Osteocyte (in vitro differentiated cells): ENCODE measurements around the gene AOX1. TPM values are rescaled to one million over a fixed set of nuclear protein-coding genes. Genes with fewer than 3 reads are reported as not detected.

Experiments
- DNase-seq: peaks from one replicate; pipeline ENCODE4 v3.0.0; 2021; ENCODE audit warnings: mixed read lengths; ENCODE audit not compliant: unreplicated experiment; ENCODE audit errors: extremely low spot score
- H3K27ac Mint-ChIP-seq: one replicate; pipeline ENCODE4 v1.8.0; 2021; ENCODE audit warnings: mild to moderate bottlenecking, mixed read lengths; ENCODE audit not compliant: unreplicated experiment
- H3K27me3 Mint-ChIP-seq: one replicate; pipeline ENCODE4 v1.8.0; 2021; ENCODE audit warnings: mixed read lengths; ENCODE audit not compliant: unreplicated experiment
- H3K36me3 Mint-ChIP-seq: one replicate; pipeline ENCODE4 v1.8.0; 2021; ENCODE audit warnings: mixed read lengths; ENCODE audit not compliant: unreplicated experiment
- H3K4me1 Mint-ChIP-seq: one replicate; pipeline ENCODE4 v1.8.0; 2021; ENCODE audit warnings: mixed read lengths; ENCODE audit not compliant: unreplicated experiment
- H3K4me3 Mint-ChIP-seq: one replicate; pipeline ENCODE4 v1.8.0; 2021; ENCODE audit warnings: mild to moderate bottlenecking, moderate library complexity, mixed read lengths; ENCODE audit not compliant: unreplicated experiment
- H3K9me3 Mint-ChIP-seq: one replicate; pipeline ENCODE4 v1.8.0; 2021; ENCODE audit warnings: mixed read lengths; ENCODE audit not compliant: unreplicated experiment
- total RNA-seq: library from RNA; stranded (reverse); gene quantifications from 2 replicates; pipeline ENCODE4 v1.2.1, GENCODE V29; 2021
- TF ChIP-seq, protein P1 (sequence below): fragments of 200-600 bp; sonication (generic); IDR thresholded peaks from 2 replicates; pipeline ENCODE4 v1.5.0; 2021; ENCODE audit warnings: antibody characterized with exemption, mild to moderate bottlenecking, moderate library complexity

AOX1 gene
- total RNA-seq, 1 donor from 2014 or later = 1.7 TPM

GRCh38 chr2:200649724-200650123 is 63.9 kb downstream of the AOX1 start:
- no peak overlapping the region for H3K4me3 Mint-ChIP-seq
- no peaks in the 10 kb centered on the region for H3K4me1 Mint-ChIP-seq
- DNase-seq = no peak
- no peaks in the 10 kb centered on the region for H3K9me3 Mint-ChIP-seq
- no peak overlapping the region for H3K27ac Mint-ChIP-seq
- no peaks in the 10 kb centered on the region for H3K27me3 Mint-ChIP-seq
- TF ChIP-seq, protein P1, sequence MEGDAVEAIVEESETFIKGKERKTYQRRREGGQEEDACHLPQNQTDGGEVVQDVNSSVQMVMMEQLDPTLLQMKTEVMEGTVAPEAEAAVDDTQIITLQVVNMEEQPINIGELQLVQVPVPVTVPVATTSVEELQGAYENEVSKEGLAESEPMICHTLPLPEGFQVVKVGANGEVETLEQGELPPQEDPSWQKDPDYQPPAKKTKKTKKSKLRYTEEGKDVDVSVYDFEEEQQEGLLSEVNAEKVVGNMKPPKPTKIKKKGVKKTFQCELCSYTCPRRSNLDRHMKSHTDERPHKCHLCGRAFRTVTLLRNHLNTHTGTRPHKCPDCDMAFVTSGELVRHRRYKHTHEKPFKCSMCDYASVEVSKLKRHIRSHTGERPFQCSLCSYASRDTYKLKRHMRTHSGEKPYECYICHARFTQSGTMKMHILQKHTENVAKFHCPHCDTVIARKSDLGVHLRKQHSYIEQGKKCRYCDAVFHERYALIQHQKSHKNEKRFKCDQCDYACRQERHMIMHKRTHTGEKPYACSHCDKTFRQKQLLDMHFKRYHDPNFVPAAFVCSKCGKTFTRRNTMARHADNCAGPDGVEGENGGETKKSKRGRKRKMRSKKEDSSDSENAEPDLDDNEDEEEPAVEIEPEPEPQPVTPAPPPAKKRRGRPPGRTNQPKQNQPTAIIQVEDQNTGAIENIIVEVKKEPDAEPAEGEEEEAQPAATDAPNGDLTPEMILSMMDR = no peak
- no peaks in the 10 kb centered on the region for H3K36me3 Mint-ChIP-seq

DNA sequence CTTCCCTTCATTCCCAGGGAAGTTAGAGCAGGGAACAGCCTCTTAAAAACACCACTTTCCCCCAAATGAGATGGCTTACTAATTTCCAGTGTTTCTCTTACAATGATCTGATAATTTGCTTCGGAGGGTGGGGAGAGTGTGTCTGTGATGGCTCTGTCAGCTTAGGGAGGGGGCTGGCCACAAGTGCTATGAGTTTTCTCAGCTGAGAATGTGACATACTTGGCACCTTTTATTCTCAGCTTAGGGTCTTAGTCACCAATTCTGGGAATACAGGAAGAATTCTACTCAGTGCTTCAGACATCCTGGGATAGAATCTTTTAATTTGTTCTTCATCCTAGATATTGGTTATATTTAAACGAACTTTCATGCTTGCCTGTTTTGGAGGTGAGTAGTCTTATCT is 64.4 kb downstream of the AOX1 start:
- TF ChIP-seq, protein P1 = no peak
- no peaks in the 10 kb centered on the region for H3K36me3 Mint-ChIP-seq

DNA sequence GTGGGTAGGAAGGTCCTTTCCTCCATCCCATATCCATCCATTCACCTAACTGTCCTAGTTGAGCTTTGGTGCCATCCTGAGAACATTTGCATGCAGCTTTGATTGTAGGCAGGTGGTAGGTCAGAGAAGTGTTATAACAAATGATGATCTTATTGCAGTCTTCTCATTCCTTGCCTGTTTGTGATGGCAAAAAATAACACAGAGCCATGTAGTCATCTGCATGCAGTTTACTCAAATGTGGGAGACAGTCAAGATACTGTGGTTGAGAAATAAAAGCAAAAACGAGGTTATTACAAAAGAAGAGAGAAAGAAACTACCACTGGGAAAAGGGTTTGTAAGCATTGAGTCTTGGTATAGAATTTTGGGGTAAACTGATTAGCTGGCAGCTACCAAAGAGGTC is 66.3 kb downstream of the AOX1 start:
- Mint-ChIP-seq H3K27me3 (no peaks in the 10 kb centered on the region), H3K27ac (no peak overlapping the region), H3K4me3 (no peak overlapping the region), H3K36me3 (no peaks in the 10 kb centered on the region), H3K9me3 (no peaks in the 10 kb centered on the region), H3K4me1 (no peaks in the 10 kb centered on the region)
- DNase-seq = no peak
- TF ChIP-seq, protein P1 = no peak

More for the DNA sequence above, 64.4 kb downstream of the AOX1 start:
- no peak overlapping the region for H3K27ac Mint-ChIP-seq
- no peak overlapping the region for H3K4me3 Mint-ChIP-seq
- DNase-seq = no peak
- no peaks in the 10 kb centered on the region for H3K9me3 Mint-ChIP-seq
- no peaks in the 10 kb centered on the region for H3K27me3 Mint-ChIP-seq
- no peaks in the 10 kb centered on the region for H3K4me1 Mint-ChIP-seq

DNA sequence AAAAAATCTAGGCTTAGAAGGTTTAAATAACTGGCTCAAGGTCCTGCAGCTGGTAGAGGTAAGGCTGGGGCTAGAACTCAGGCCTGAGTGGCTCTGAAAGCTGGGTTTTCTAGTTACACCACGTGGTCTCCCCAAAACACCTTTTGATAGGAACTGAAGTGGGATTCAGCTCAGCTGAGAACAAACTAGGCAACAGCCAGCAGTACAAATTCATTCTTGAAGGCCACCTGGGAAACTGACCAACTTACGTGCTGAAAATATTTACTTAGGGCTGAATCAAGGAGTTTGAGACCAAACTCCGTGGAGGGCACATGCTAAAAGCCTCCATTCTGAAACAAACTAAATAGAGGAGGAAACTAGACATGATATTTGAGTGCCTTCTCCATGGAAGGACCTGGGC is 67.2 kb downstream of the AOX1 start:
- no peaks in the 10 kb centered on the region for H3K27me3 Mint-ChIP-seq
- no peak for DNase-seq
- H3K27ac Mint-ChIP-seq = no peak overlapping the region
- no peaks in the 10 kb centered on the region for H3K36me3 Mint-ChIP-seq
- H3K4me1 Mint-ChIP-seq = no peaks in the 10 kb centered on the region
- no peak overlapping the region for H3K4me3 Mint-ChIP-seq
- no peaks in the 10 kb centered on the region for H3K9me3 Mint-ChIP-seq
- TF ChIP-seq, protein P1 = no peak

DNA sequence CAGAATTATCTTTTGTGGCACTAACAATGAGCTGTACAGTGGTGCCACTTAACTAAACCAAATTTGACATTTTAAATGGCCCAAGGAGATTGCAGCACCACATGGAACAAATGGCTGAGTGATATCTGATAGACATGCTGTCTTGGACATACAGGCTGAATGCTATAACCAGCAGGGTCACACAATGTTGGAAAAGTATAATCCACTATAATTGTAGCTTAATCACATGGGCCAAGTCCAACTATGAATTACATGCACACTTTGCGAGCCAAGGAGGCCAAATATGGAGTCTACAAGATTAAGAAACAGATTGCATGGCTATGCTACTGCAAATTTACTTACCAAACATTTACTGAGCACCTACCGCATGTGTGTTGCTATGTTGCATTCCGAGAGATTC is 69.0 kb downstream of the AOX1 start:
- Mint-ChIP-seq H3K9me3 (no peaks in the 10 kb centered on the region), H3K36me3 (no peaks in the 10 kb centered on the region), H3K4me1 (no peaks in the 10 kb centered on the region), H3K27ac (no peak overlapping the region), H3K4me3 (no peak overlapping the region), H3K27me3 (no peaks in the 10 kb centered on the region)
- TF ChIP-seq, protein P1 = no peak
- no peak for DNase-seq
